ENCODE data around the gene CFLAR.

DNA sequence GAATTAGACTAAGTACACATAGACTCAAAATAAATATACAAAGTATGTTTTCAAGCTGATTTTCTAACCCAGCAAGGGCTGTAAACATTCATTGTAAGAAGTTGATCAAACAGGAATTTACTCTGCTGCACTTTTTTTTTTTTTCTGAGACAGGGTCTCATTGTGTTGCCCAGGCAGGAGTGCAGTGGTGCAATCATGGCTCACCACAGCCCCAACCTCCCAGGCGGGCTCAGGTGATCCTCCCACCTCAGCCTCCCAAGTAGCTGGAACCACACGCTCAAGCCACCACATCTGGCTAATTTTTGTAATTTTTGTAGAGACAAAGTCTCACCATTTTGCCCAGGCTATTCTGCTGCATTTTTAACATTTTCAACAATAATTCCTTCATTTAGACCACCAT, 8.3 kb upstream of the CFLAR start:
- TF ChIP-seq, protein P1, sequence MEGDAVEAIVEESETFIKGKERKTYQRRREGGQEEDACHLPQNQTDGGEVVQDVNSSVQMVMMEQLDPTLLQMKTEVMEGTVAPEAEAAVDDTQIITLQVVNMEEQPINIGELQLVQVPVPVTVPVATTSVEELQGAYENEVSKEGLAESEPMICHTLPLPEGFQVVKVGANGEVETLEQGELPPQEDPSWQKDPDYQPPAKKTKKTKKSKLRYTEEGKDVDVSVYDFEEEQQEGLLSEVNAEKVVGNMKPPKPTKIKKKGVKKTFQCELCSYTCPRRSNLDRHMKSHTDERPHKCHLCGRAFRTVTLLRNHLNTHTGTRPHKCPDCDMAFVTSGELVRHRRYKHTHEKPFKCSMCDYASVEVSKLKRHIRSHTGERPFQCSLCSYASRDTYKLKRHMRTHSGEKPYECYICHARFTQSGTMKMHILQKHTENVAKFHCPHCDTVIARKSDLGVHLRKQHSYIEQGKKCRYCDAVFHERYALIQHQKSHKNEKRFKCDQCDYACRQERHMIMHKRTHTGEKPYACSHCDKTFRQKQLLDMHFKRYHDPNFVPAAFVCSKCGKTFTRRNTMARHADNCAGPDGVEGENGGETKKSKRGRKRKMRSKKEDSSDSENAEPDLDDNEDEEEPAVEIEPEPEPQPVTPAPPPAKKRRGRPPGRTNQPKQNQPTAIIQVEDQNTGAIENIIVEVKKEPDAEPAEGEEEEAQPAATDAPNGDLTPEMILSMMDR (IDR thresholded peaks at IDR 0.05; ENCODE audit: low read length): no peak
- TF ChIP-seq EZH2phosphoT487 (IDR thresholded peaks at IDR 0.05; ENCODE audit: low read length) (no peak), EZH2 (optimal IDR thresholded peaks at IDR 0.05; ENCODE audit: low read depth, low read length) (no peak)
